ENCODE results near the gene DOCK11.

- no peak for TF ChIP-seq NFIC (IDR thresholded peaks at IDR 0.05)
- TF ChIP-seq MAX (IDR thresholded peaks at IDR 0.05) = no peak
- TF ChIP-seq TAF1 (IDR thresholded peaks at IDR 0.05; ENCODE audit: low read depth) = no peak
- no peak for TF ChIP-seq REST (IDR thresholded peaks at IDR 0.05; ENCODE audit: low read depth)
- no peak for TF ChIP-seq CREB1 (IDR thresholded peaks at IDR 0.05; ENCODE audit: low read depth)
- TF ChIP-seq CEBPB (IDR thresholded peaks at IDR 0.05) = no peak
- TF ChIP-seq EP300 (IDR thresholded peaks at IDR 0.05; ENCODE audit: borderline replicate concordance) = no peak
- TF ChIP-seq YY1 (IDR thresholded peaks at IDR 0.05; ENCODE audit: low read depth) = no peak
- TF ChIP-seq EGR1 (IDR thresholded peaks at IDR 0.05) = no peak
- TF ChIP-seq ZBTB7A (IDR thresholded peaks at IDR 0.05; ENCODE audit: low read depth) = no peak
- TF ChIP-seq RAD21 (IDR thresholded peaks at IDR 0.05; ENCODE audit: low read depth) = no peak
- no peak for TF ChIP-seq FOXM1 (IDR thresholded peaks at IDR 0.05; ENCODE audit: borderline replicate concordance, low read depth)
- no peak for TF ChIP-seq USF1 (IDR thresholded peaks at IDR 0.05)
- TF ChIP-seq TCF12 (IDR thresholded peaks at IDR 0.05; ENCODE audit: low read depth) = no peak
Measured at GRCh38 chrX:118524344-118524743, 28.7 kb downstream of the DOCK11 start.
